ENCODE measurements around the gene C6orf120.
A peak's percentile ranks its signal among the peaks of the same experiment; 100 is the strongest.

Gene C6orf120

DNA sequence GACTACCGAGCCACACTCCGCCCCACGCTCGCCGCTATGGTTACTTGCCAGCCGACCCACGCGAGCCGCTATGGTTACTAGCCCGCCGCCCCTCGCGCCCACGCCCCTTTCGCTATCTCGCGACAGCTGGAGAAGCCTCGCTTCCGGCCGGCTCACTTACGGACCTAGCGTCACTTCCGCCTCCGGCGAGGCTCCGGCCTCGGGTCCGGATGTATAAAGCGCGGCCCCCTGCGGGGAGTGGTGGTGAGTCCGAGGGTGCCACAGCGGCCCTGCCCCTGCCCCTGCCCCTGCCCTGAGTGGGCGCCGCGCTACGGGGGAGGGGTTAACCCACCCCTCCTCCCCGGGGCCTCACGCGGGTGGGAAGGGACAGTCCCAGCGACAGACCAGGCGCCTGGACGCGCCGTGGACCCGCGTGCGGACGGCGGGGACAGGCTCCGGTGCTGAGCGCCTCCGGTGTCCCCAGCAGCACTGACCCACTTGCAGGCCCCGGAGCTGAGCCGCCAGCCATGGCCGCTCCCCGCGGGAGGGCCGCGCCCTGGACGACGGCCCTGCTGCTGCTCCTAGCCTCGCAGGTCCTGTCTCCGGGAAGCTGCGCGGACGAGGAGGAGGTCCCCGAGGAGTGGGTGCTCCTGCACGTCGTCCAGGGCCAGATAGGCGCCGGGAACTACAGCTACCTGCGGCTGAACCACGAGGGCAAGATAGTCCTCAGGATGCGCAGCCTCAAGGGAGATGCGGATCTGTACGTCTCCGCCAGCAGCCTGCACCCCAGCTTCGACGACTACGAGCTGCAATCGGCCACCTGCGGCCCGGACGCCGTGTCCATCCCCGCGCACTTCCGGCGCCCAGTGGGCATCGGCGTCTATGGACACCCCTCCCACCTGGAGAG is at the start of gene C6orf120, which contains the start of gene WDR27:
C6orf120 (plus strand) TSS at position 173 of the 886 bp plus-strand sequence; CDS start at position 507, 334 bp downstream.
WDR27 (minus strand) TSS at position 76 of the 886 bp plus-strand sequence. CDS start 13,024 bp downstream, outside the sequence.
- DNase-seq = peak; percentile 98

DNA sequence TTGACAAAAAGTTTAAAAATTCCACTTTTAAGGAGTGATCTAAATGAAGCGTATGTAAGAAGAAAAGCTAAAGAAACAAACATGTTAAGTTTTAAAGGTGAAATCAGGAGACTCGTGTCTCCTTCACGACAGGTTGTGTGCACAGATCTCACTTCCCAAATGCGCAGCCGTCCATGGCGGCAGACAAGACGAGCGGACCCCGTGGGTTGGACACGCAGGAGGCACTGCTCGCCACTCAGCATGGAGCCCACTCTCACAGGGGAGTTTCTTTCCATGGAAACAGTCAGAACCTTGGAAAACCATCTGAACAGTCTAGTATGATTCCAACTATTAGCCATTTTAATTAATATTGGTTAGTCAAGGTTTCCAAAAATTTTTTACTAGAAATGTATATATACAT is 49.0 kb upstream of the C6orf120 start:
- no peak for DNase-seq

GRCh38 chr6:169653691-169654090 is 48.2 kb upstream of the C6orf120 start:
- DNase-seq = no peak

DNA sequence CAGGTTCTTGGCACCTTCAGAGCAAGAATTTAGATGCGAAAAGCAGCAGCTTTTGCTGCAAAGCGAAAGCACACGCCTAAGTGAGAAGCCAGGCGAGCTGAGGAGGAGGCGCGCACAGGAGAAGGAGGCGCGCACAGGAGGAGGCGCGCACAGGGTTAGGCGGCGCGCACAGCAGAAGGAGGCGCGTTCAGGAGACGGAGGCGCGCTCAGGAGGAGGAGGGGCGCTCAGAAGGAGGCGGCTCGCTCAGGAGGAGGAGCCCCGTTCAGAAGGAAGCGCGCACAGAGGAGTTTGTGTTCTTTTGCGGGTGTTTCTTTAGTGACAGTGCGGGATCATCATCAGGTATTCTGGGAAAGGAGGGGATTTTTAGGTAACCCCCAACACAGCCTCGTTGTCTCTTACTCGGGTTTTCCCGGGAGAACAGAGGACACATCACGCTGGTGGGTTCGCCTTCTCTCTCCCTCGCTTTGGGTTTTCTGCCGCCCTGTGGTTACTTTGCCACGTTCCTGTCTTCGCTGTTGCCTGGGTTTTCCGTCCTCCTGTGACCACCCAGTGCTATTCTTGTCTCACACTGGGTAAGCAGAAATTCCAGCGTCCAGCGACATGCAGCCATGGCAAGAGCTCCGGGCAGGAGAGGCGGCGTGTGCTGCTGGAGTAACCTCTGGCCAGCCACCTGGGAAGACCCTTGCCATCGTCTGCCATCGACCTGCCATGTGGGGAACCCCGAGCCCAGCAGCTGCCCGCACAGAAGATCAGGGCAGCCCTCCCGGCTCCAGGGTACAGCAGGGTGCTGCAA is 47.1 kb upstream of the C6orf120 start:
- DNase-seq = peak; percentile 53

DNA sequence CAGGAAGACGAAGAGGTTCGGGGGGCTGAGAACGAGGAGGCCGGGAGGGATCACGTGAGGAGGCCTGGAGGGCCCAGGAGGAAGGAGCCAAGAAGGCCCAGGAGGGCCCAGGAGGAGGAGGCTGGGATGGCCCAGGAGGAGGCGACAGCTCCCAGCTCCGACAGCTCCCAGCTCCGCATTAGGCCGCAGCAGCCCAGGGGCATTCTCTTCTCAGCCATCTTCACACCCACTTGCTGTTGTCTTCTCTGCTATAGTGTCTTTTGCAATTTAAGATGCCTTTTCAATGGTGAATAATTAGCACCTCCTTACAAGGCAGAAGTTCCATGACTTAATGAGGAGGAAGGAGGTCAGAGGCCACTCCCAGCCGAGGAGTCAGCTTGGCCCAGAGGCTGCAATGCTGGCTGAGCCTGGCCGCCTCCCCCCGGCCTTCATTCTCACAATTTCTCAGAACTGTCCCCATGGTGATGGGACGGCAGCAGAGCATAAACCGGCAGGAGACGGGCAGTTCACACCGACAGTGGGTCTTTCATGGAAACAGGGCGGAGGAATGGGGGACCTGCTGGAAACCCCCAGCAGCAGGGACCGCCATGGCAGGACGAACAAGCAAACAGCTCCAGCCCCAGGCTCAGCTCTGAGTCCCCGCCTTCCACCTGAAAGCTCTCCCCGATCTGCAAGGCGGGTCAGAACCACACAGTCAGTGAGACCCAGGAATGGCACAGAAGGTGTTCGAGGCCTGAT is 45.2 kb upstream of the C6orf120 start:
- DNase-seq = no peak

GRCh38 chr6:169657284-169657610 is 44.7 kb upstream of the C6orf120 start:
- no peak for DNase-seq

DNA sequence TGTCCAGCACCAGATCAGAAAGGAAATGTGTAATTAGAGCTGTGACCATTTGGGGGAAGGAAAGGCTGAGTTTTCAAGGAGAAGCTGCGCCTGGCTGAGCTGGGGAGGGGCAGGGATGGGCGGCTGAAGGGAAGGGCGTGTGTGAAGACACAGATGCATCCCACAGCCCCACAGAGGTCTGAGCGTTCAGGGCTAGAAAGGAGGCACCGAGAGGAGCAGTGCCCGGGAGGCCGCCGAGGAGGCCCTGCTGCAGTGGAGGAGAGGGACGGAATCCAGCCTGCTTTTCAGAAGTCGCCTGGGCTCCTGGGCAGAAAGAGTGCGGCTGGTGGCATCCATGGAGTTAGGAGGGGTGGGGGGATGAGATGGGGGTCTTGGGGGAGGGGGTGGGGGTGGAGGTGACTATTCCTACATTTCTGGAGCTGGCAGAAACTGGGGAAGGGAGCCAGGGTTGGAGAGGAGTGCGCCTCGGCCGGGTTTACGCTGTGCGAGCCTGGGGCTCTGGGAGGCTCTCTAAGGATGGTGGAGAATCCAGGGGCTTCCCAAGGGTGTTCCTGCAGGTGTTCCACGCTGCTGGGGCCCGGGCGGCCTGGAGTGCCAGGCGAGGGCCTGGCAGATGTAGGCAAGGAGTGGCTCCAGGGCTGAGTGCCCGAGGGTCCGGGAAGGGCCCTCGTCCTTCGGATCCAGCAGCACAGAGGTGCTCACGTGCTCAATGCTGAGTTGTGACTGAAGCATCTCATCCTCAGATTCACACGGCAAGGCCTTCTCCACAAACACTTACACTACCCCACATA is 41.9 kb upstream of the C6orf120 start:
- DNase-seq = no peak

DNA sequence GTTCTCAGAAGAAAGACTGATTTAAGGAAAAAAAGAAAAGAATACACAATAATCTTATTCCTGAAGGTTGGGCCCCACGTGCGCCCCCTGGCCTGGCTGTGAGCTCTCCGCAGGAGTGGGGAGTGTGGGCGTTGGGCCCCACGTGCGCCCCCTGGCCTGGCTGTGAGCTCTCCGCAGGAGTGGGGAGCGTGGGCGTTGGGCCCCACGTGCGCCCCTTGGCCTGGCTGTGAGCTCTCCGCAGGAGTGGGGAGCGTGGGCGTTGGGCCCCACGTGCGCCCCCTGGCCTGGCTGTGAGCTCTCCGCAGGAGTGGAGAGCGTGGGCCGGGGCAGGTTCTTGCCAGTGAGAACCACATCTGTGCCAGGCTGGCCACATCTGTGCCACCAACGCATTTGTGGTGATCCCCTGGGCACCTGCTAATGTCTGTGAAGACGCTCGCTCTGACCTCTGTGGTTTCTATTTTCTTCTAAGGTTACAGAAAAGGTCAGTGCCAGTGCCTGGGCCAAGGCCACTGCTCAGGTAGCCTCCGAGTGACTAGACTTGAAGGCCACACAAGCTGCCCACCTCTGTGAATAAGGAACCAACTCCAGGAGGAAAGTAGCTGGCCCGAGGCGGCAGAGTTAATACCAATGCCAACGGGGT is 41.1 kb upstream of the C6orf120 start:
- DNase-seq = no peak

DNA sequence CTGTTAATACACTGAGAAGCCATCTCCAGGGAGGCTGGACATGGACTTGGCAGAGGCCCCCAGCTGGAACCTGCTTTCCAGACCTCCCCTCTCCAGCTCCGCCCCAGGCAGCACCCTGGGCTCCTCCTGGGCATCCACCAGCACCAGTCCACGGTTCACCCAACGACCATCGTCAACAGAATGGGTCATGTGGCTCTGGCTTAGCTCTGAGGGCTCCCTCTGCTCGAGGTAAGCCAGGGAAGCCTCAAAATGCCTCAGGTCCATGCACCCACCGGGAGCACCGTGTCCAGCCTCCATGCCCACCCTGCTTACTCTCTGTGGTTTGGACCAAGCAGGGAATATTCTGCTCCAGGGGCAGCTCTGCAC is 40.6 kb upstream of the C6orf120 start:
- DNase-seq = no peak

GRCh38 chr6:169663468-169663867 is 38.5 kb upstream of the C6orf120 start:
- no peak for DNase-seq

GRCh38 chr6:169664227-169664626 is 37.7 kb upstream of the C6orf120 start:
- no peak for DNase-seq

DNA sequence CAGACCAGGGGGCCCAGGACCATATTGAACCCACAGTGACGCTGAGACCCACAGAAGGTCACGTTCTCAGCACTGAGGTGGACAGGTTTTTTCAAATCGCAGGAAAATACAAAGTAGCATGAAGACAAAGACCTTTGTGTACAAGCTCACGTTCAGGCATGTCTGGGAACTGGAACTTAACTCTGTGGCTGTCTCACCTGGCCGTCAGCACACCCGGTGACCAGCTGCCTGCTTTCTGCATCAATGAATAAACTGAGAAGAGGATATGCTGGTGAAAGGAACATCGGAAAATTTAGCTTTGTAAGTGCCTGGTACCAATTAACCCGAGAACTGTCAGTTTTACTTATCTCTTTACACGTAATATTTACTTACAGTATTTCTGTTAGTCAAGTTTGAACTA is 36.6 kb upstream of the C6orf120 start:
- no peak for DNase-seq

GRCh38 chr6:169666441-169666840 is 35.5 kb upstream of the C6orf120 start:
- DNase-seq = no peak

GRCh38 chr6:169667716-169668115 is 34.2 kb upstream of the C6orf120 start:
- DNase-seq = no peak

DNA sequence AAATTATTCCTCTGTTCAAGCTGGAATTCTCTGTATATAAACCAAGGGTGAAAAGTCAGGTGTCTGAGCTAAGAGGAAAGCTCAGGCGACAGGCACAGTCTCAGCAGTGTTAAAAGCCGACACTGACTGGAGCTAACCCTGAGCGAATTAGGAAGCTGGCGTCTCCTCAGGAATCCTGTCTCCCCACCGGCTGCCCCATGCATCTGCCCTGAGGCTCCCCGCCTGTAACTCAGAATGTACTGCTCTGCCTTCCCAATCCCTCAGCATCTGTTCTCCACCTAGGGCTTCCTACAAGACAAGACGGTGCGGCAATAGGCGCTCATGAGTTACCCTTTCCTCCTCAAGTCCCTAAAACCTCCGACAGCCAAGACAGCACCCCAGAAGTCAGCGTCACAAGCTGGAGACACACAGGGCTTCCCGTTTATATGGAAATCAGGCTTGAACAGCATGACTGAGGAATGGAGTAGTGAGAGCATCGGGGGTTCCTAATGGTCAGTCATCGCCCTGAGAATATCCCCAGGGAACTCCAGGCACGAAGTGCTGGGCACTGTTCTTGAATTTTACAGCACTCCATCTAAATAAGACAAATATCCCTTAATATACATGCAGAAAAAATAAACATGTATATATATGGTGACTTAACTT is 33.6 kb upstream of the C6orf120 start:
- DNase-seq = no peak

DNA sequence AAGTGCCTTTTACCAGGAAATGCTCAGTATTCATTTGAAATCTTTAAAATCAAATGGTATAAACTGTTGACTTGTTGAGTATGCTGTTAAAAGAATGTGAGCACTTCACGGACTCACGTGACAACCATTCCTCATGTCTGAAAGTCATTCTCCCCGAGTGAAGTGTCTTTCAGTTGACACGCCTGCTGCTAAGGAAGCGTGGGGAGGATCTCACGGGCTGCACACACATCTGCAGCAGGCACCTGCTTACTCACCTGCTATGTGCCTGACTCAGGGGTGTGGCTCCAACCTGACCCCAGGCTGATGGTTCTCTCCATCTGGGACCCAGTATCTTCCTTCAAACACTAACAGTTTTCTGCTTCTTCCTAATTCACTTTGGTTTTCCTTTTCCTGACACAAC is 32.8 kb upstream of the C6orf120 start:
- no peak for DNase-seq

DNA sequence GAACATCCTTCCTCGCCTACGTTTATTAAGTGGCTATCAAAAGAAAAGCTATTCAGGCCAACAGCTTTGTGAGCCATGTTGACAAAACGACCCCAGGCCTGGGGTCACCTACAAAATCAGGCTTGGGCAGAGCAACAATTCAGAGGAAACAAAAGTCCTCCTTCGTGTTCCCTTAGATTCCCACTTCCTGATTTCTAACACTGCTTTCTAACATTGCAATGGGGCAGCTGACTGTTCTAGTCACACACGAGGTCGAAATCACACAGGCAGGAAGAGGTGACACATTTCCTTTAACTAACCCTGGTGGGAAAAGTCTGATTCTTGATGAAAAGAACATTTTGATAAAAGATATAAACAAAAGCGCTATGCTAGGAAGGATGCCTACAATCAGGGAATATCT is 32.0 kb upstream of the C6orf120 start:
- DNase-seq = no peak

GRCh38 chr6:169671563-169671962 is 30.4 kb upstream of the C6orf120 start:
- DNase-seq = no peak

DNA sequence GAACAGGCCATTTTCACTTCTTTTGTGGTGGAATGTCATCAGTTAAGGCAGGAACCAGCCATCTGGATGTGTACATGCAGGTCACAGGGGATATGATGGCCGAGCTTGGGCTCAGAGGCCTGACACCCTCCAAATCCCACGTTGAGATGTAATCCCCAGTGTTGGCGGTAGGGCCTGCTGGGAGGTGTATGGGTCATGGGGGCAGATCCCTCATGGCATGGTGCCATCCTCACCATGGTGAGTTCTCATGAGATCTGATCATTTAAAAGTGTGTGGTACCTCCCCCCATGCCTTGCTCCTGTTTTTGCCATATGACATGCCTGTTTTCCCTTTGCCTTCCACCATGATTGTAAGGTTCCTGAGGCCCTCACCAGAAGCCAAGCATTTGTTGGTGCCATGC is 26.9 kb upstream of the C6orf120 start:
- DNase-seq = no peak

DNA sequence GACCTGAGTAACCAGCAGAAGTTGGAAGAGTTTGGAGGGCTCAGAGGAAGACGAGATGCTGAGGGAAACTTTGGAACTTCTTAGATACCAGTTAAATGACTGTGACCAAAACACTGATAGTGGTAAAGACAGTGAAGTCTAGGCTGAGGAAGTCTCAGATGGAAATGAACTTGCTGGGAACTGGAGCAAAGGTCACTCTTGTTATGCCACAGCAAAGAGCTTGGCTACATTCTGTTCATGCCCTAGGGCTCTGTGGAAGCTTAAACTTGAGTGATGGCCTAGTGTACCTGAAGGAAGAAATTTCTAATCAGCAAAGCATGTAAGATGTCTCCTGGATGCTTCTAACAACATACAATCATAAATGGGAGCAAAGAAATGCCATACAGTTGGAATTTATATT is 24.8 kb upstream of the C6orf120 start:
- no peak for DNase-seq

DNA sequence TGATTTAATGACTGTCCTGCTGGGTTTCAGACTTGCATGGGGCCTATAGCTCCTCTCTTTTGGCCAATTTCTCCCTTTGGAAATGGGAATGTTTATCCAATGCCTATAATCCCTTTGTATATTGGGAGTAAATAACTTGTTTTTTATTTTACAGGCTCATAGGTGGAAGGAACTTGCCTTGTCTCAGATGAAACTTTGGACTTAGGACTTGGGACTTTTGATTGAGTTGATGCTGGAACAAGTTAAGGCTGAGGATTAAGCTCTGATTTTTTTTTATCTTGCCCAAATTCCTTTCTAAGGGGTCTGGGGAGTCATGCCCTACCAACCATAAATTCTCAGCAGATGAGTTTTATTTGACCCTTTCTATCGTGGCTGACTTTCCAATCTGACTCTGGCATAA is 23.6 kb upstream of the C6orf120 start:
- DNase-seq = no peak

GRCh38 chr6:169684056-169684455 is 17.9 kb upstream of the C6orf120 start:
- no peak for DNase-seq
